Measurements from ENCODE around the gene CD1B.
"Not testable (repeated sequence)": the region's sequence is repeated elsewhere in the genome, so short reads cannot be mapped to it uniquely, and the experiment has no call there.

The CD1B gene

DNA sequence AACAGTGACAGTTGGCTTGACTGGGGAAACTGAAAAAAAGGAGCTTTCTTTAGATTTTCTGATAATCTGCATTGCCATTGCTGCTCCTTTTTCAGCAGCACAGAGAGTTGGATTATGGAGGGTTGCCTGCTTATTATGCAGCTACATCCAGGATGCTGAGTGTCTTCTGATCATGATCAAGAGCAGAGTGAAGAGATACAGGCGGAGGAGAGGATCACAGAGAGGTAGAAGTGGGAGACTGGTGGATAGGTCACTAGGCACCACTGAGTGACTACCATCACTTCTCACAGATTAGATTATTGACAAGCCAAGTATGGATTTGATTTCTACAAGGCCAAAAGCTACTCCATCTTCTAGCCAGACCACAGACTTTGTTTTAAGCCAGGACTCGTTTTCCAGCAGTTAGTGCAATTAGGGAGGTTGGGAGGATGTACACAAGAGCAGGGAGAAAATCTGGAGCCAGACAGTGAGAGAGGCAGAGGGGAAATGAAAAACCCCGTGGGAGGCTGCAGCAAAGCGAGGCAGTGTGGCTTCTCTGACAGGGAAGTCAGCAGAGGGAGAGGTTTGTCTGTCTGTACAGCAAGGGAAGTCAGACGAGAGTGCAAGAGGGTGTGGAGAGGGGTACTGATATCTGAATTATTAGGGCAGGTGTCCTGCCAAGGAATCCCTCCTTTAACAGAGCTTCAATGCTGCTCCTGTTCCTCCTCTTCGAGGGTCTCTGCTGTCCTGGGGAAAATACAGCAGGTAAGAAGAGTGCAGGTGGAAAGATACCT, 22.2 kb upstream of the CD1B start, which contains the start of gene CD1E:
Gene CD1E, plus strand, starts transcription at position 592 of the 773 bp plus-strand sequence. Its CDS starts 95 bp downstream, at position 687.
- peaks cover 7% of the 10 kb centered on the region for H3K9me3 ChIP-seq (ENCODE audit: severe bottlenecking)
- no peak for TF ChIP-seq CTCF (IDR thresholded peaks at IDR 0.05; ENCODE audit: low read depth, low read length)
- no peak for DNase-seq
- no peaks in the 10 kb centered on the region for H3K36me3 ChIP-seq
- no peak within 1 kb of the TSS for H3K27ac ChIP-seq
- peaks cover 85% of the 10 kb centered on the region for H3K27me3 ChIP-seq (ENCODE audit: insufficient read depth, low read depth, severe bottlenecking)
- no peak within 1 kb of the TSS for H3K4me3 ChIP-seq (ENCODE audit: low read depth, low read length)

- H3K9me3 ChIP-seq (ENCODE audit: severe bottlenecking); H3K4me3 ChIP-seq (ENCODE audit: low read depth, low read length); H3K27ac ChIP-seq; H3K36me3 ChIP-seq; DNase-seq: not testable (repeated sequence)
- peaks cover 70% of the 10 kb centered on the region for H3K27me3 ChIP-seq (ENCODE audit: insufficient read depth, low read depth, severe bottlenecking)
Measured at GRCh38 chr1:158348946-158349345, 17.6 kb upstream of the CD1B start.

DNA sequence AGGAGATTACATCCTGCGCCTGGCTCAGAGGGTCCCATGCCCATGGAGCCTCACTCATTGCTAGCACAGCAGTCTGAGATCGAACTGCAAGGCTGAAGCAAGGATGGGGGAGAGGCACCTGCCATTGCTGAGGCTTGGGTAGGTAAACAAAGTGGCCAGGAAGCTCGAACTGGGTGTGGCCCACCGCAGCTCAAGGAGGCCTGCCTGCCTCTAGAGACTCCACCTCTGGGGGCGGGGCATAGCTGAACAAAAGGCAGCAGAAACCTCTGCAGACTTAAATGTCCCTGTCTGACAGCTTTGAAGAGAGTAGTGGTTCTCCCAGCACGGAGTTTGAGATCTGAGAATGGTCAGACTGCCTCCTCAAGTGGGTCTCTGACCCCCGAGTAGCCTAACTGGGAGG, 5.1 kb upstream of the CD1B start:
- H3K27me3 ChIP-seq (ENCODE audit: insufficient read depth, low read depth, severe bottlenecking): peaks cover 68% of the 10 kb centered on the region
- not testable (repeated sequence) for H3K4me3 ChIP-seq (ENCODE audit: low read depth, low read length); H3K27ac ChIP-seq; H3K9me3 ChIP-seq (ENCODE audit: severe bottlenecking); H3K36me3 ChIP-seq; DNase-seq

GRCh38 chr1:158335213-158335532, 3.8 kb upstream of the CD1B start:
- no peak for TF ChIP-seq CTCF (IDR thresholded peaks at IDR 0.05; ENCODE audit: low read depth, low read length)
- H3K9me3 ChIP-seq (ENCODE audit: severe bottlenecking): no peaks in the 10 kb centered on the region
- H3K27me3 ChIP-seq (ENCODE audit: insufficient read depth, low read depth, severe bottlenecking): peaks cover 75% of the 10 kb centered on the region
- H3K4me3 ChIP-seq (ENCODE audit: low read depth, low read length): no peak overlapping the region
- no peaks in the 10 kb centered on the region for H3K36me3 ChIP-seq
- no peak for DNase-seq
- H3K27ac ChIP-seq: no peak overlapping the region

DNA sequence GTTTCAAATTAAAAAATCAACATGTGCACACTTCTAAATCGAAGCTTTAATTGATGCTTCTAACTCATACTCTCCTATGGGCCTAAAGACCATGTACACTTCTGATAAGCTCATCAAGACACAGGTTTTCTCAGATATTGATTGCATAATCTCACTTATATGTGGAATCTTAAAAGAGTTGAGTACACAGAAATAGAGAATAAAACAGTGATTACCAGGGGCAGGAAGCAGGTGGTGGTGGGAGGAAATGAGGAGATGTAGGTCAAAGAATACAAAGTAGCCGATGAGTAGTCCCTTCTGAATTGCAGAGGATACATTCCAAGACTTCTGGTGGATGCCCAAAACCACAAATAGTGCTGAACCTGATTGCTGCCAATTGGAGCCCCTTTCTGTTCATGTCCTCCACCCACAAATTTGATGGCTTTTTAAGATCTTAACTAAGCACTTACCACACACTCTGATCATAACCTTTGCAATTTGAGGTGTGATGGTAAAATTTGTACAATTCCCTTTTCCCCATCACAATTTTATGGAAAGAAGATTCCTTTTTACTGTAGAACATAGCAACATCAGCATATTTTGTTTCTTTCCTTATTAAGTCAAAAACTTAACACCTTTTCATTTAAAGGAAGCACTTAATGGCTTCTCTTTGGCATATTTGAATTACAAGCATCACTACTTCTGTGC, 3.3 kb upstream of the CD1B start:
- Histone ChIP-seq H3K27me3 (ENCODE audit: insufficient read depth, low read depth, severe bottlenecking) (peaks cover 75% of the 10 kb centered on the region), H3K9me3 (ENCODE audit: severe bottlenecking) (no peaks in the 10 kb centered on the region), H3K36me3 (no peaks in the 10 kb centered on the region), H3K27ac (no peak overlapping the region), H3K4me3 (ENCODE audit: low read depth, low read length) (no peak overlapping the region)
- no peak for DNase-seq
- TF ChIP-seq CTCF (IDR thresholded peaks at IDR 0.05; ENCODE audit: low read depth, low read length): no peak

GRCh38 chr1:158333405-158334155, 2.2 kb upstream of the CD1B start:
- H3K4me3 ChIP-seq (ENCODE audit: low read depth, low read length): no peak overlapping the region
- H3K9me3 ChIP-seq (ENCODE audit: severe bottlenecking): no peaks in the 10 kb centered on the region
- H3K27ac ChIP-seq: no peak overlapping the region
- H3K27me3 ChIP-seq (ENCODE audit: insufficient read depth, low read depth, severe bottlenecking): peaks cover 83% of the 10 kb centered on the region
- TF ChIP-seq CTCF (IDR thresholded peaks at IDR 0.05; ENCODE audit: low read depth, low read length): no peak
- DNase-seq: no peak
- H3K36me3 ChIP-seq: no peaks in the 10 kb centered on the region

Data from WERI-Rb-1 (cell line).